ENCODE measurements around the gene ZNF423.
"Not testable (repeated sequence)": the region's sequence is repeated elsewhere in the genome, so short reads cannot be mapped to it uniquely, and the experiment has no call there.

ZNF423 gene

GRCh38 chr16:49583911-49584310 is 272.0 kb downstream of the ZNF423 start:
- no peak for DNase-seq (ENCODE audit: low spot score)

GRCh38 chr16:49581630-49582298 is 274.1 kb downstream of the ZNF423 start:
- DNase-seq (ENCODE audit: low spot score): no peak

- DNase-seq (ENCODE audit: low spot score): no peak
Observed at GRCh38 chr16:49580751-49581303, 275.1 kb downstream of the ZNF423 start.

- no peak for DNase-seq (ENCODE audit: low spot score)
Observed at GRCh38 chr16:49578435-49579024, 277.4 kb downstream of the ZNF423 start.

GRCh38 chr16:49578018-49578417 is 277.9 kb downstream of the ZNF423 start:
- no peak for DNase-seq (ENCODE audit: low spot score)

- no peak for DNase-seq (ENCODE audit: low spot score)
Observed at GRCh38 chr16:49576941-49577340, 279.0 kb downstream of the ZNF423 start.

- DNase-seq (ENCODE audit: low spot score): no peak
Observed at GRCh38 chr16:49576173-49576494, 279.8 kb downstream of the ZNF423 start.

- DNase-seq (ENCODE audit: low spot score): peak; percentile 40
Observed at GRCh38 chr16:49575346-49576172, 280.4 kb downstream of the ZNF423 start.

- no peak for DNase-seq (ENCODE audit: low spot score)
Observed at GRCh38 chr16:49574826-49575225, 281.1 kb downstream of the ZNF423 start.

- peak; percentile 65 for DNase-seq (ENCODE audit: low spot score)
Observed at GRCh38 chr16:49567950-49568349, 288.0 kb downstream of the ZNF423 start.

- no peak for DNase-seq (ENCODE audit: low spot score)
Observed at GRCh38 chr16:49566432-49566831, 289.5 kb downstream of the ZNF423 start.

GRCh38 chr16:49564496-49565229 is 291.2 kb downstream of the ZNF423 start:
- DNase-seq (ENCODE audit: low spot score): no peak

GRCh38 chr16:49563666-49564065 is 292.2 kb downstream of the ZNF423 start:
- no peak for DNase-seq (ENCODE audit: low spot score)

- DNase-seq (ENCODE audit: low spot score): not testable (repeated sequence)
Observed at GRCh38 chr16:49562894-49563293, 293.0 kb downstream of the ZNF423 start.

- DNase-seq (ENCODE audit: low spot score): no peak
Observed at GRCh38 chr16:49562228-49562627, 293.7 kb downstream of the ZNF423 start.

- no peak for DNase-seq (ENCODE audit: low spot score)
Observed at GRCh38 chr16:49560004-49560830, 295.7 kb downstream of the ZNF423 start.

GRCh38 chr16:49559242-49559641 is 296.7 kb downstream of the ZNF423 start:
- DNase-seq (ENCODE audit: low spot score): no peak

GRCh38 chr16:49558451-49558850 is 297.5 kb downstream of the ZNF423 start:
- DNase-seq (ENCODE audit: low spot score): no peak

GRCh38 chr16:49556606-49557446 is 299.1 kb downstream of the ZNF423 start:
- DNase-seq (ENCODE audit: low spot score): peak; percentile 33

GRCh38 chr16:49556249-49556605 is 299.7 kb downstream of the ZNF423 start:
- no peak for DNase-seq (ENCODE audit: low spot score)
